HCT116 (cell line): ENCODE results near the gene GRAMD4. TPM values are rescaled to one million over a fixed set of nuclear protein-coding genes. Genes with fewer than 3 reads are reported as not detected.

Experiments
- ATAC-seq: fragments of 200-7000 bp; cut with Tn5 transposase; 2 replicates; pipeline ENCODE4 v1.9.1; 2020; ENCODE audit warnings: mild to moderate bottlenecking, moderate library complexity
- BruUV-seq: library from RNA; stranded (reverse); fragments of 400-500 nt; replicated peaks from 2 replicates; lab custom pipeline; 2021; lab: Mats Ljungman, UMichigan
- CTCF ChIA-PET: fragments of 300-600 bp; sonication (Branson Sonifier 250); formaldehyde crosslinking; loops from one replicate; lab custom pipeline; 2021; ENCODE audit warnings: antibody characterized with exemption; lab: Charles Lee
- POLR2A ChIA-PET: fragments of 300-600, 350-600 bp; sonication (Branson Sonifier 250); formaldehyde crosslinking; loops from one replicate; lab custom pipeline; 2021; ENCODE audit warnings: antibody characterized with exemption; lab: Charles Lee
- RAD21 ChIA-PET, 2 experiments: fragments of 300-600 bp; sonication (Branson Sonifier 250); formaldehyde crosslinking; loops; one replicate each; lab custom pipeline; 2023; ENCODE audit warnings: low total read pairs in 2 of 2; ENCODE audit not compliant: uncharacterized antibody in 2 of 2, unreplicated experiment in 2 of 2, low non-redundant PET in 1 of 2; lab: Charles Lee
- DNase-seq: peaks from one replicate; pipeline ENCODE4 v3.0.0-alpha.2; 2010; ENCODE audit warnings: low read depth, low spot score
- H2AFZ ChIP-seq: fragments of 200-600 bp; shearing (Covaris generic), sonication (generic); 2 replicates; pipeline ENCODE4 v1.6.1; 2017; ENCODE audit warnings: low read depth, mixed run types, mixed read lengths, antibody characterized with exemption, low read length; ENCODE audit not compliant: poor library complexity, severe bottlenecking
- H3K27ac ChIP-seq: 2 replicates; pipeline ENCODE4 v1.5.1; 2012; ENCODE audit warnings: low read depth, low read length
- H3K27me3 ChIP-seq: fragments of 200-600 bp; sonication (generic); 2 replicates; pipeline ENCODE4 v1.6.1; 2016; ENCODE audit warnings: mixed run types, low read length, mixed read lengths; ENCODE audit not compliant: insufficient read depth
- H3K36me3 ChIP-seq, 2 experiments: fragments of 200-500 bp in 1 of 2; fragments of 200-600 bp in 1 of 2; sonication (Bioruptor generic) in 1 of 2; sonication (generic) in 1 of 2; 2 replicates each; pipeline versions ENCODE4 v1.5.1 to v1.6.1; 2014 to 2016; ENCODE audit warnings: low read length in 2 of 2, inconsistent platforms in 1 of 2, mixed read lengths in 1 of 2, mixed run types in 1 of 2; ENCODE audit not compliant: insufficient read depth in 2 of 2, control insufficient read depth in 1 of 2
- H3K4me1 ChIP-seq, 2 experiments: fragments of 200-600 bp in 1 of 2; sonication (generic) in 1 of 2; 2 replicates each; pipeline versions ENCODE4 v1.5.1 to v1.6.1; 2012 to 2017; ENCODE audit warnings: low read length in 2 of 2, inconsistent platforms in 1 of 2, mild to moderate bottlenecking in 1 of 2, mixed read lengths in 1 of 2, mixed run types in 1 of 2, moderate library complexity in 1 of 2; ENCODE audit not compliant: insufficient read depth in 2 of 2, control insufficient read depth in 1 of 2
- H3K4me2 ChIP-seq: fragments of 200-600 bp; sonication (generic); 2 replicates; pipeline ENCODE4 v1.6.1; 2017; ENCODE audit warnings: mixed run types, low read length, mixed read lengths
- H3K4me3 ChIP-seq, 2 experiments: fragments of 200-600 bp in 1 of 2; sonication (generic) in 1 of 2; replicated peaks in 1 of 2; 2 replicates each; pipeline ENCODE4 v1.5.1; 2011 to 2016; ENCODE audit warnings: low read length in 2 of 2, control low read depth in 1 of 2, low read depth in 1 of 2, mild to moderate bottlenecking in 1 of 2, mixed read lengths in 1 of 2, mixed run types in 1 of 2
- H3K79me2 ChIP-seq: fragments of 200-600 bp; sonication (generic); 2 replicates; pipeline ENCODE4 v1.6.1; 2017; ENCODE audit warnings: mild to moderate bottlenecking, mixed run types, low read length, moderate library complexity, mixed read lengths; ENCODE audit not compliant: insufficient read depth
- H3K9ac ChIP-seq: fragments of 200-600 bp; sonication (generic); 2 replicates; pipeline ENCODE4 v1.6.1; 2016; ENCODE audit warnings: low read length, mixed read lengths
- H3K9me2 ChIP-seq: fragments of 200-600 bp; sonication (generic), shearing (Covaris generic); 2 replicates; pipeline ENCODE4 v1.6.1; 2017; ENCODE audit warnings: mixed run types, mild to moderate bottlenecking, moderate library complexity; ENCODE audit not compliant: insufficient read depth
- H3K9me3 ChIP-seq, 2 experiments: fragments of 200-500 bp in 1 of 2; fragments of 200-600 bp in 1 of 2; sonication (Bioruptor generic) in 1 of 2; sonication (generic) in 1 of 2; 2 replicates each; pipeline ENCODE4 v1.6.1; 2014 to 2017; ENCODE audit warnings: low read length in 2 of 2, mixed read lengths in 2 of 2, inconsistent platforms in 1 of 2, low read depth in 1 of 2, mild to moderate bottlenecking in 1 of 2, mixed run types in 1 of 2, moderate library complexity in 1 of 2; ENCODE audit not compliant: control insufficient read depth in 1 of 2, insufficient read depth in 1 of 2
- H4K20me1 ChIP-seq: fragments of 200-600 bp; sonication (generic), shearing (Covaris generic); 2 replicates; pipeline ENCODE4 v1.6.1; 2017; ENCODE audit warnings: mixed run types, mild to moderate bottlenecking, moderate library complexity; ENCODE audit not compliant: insufficient read depth
- EGR1 ChIP-seq: IDR thresholded peaks from 2 replicates; pipeline ENCODE4 v1.6.1; 2012; ENCODE audit warnings: low read depth
- JUND ChIP-seq: IDR thresholded peaks from 2 replicates; pipeline ENCODE4 v1.6.1; 2012
- RAD21 ChIP-seq: IDR thresholded peaks from 2 replicates; pipeline ENCODE4 v1.6.1; 2012; ENCODE audit warnings: low read depth, mild to moderate bottlenecking
- REST ChIP-seq: IDR thresholded peaks from 2 replicates; pipeline ENCODE4 v1.6.1; 2012; ENCODE audit warnings: low read depth
- SIN3A ChIP-seq: IDR thresholded peaks from 2 replicates; pipeline ENCODE4 v1.6.1; 2012; ENCODE audit warnings: low read depth
- intact Hi-C: fragments of 100-400 bp; cut with micrococcal nuclease; formaldehyde crosslinking; loops from 2 replicates; pipeline ENCODE4 v1.10.0; 2022
- total RNA-seq: library from RNA; stranded (reverse); gene quantifications from one replicate; pipeline ENCODE4 v1.2.1, GENCODE V29; 2021; ENCODE audit not compliant: unreplicated experiment

GRAMD4 gene
- total RNA-seq, 1 experiment from 2014 or later, result 25.8 TPM

GRCh38 chr22:46632646-46633249 lies 12.6 kb downstream of the GRAMD4 start:
- POLR2A ChIA-PET, result no interaction called here

GRCh38 chr22:46633334-46633890 lies 13.2 kb downstream of the GRAMD4 start:
- H2AFZ ChIP-seq, result no peak overlapping the region
- H3K9me2 ChIP-seq, result no peaks in the 10 kb centered on the region
- no peak overlapping the region for H3K4me3 ChIP-seq
- RAD21 ChIA-PET, result no interaction called here
- no peak overlapping the region for H3K4me2 ChIP-seq
- intact Hi-C loops, result no loop called here
- no peaks in the 10 kb centered on the region for H3K79me2 ChIP-seq
- ATAC-seq (no peak), DNase-seq (no peak)
- H3K36me3 ChIP-seq, result no peaks in the 10 kb centered on the region
- no TSS peak for BruUV-seq
- no peaks in the 10 kb centered on the region for H4K20me1 ChIP-seq
- H3K9ac ChIP-seq, result no peak overlapping the region
- peaks cover 12 to 21% of the 10 kb centered on the region in 2 experiments for H3K4me1 ChIP-seq
- H3K27ac ChIP-seq, result no peak overlapping the region
- no peaks in the 10 kb centered on the region for H3K27me3 ChIP-seq
- POLR2A ChIA-PET, result no interaction called here
- H3K9me3 ChIP-seq, result no peaks in the 10 kb centered on the region
- CTCF ChIA-PET, result no interaction called here
- TF ChIP-seq SIN3A (no peak), EGR1 (no peak), REST (no peak), RAD21 (no peak)

More at GRCh38 chr22:46632646-46633249, 12.6 kb downstream of the GRAMD4 start:
- intact Hi-C loops, result no loop called here
- DNase-seq (no peak), ATAC-seq (no peak)
- no peaks in the 10 kb centered on the region for H4K20me1 ChIP-seq
- no peaks in the 10 kb centered on the region for H3K9me2 ChIP-seq
- no peaks in the 10 kb centered on the region for H3K79me2 ChIP-seq
- no peak overlapping the region for H3K4me2 ChIP-seq
- no peak overlapping the region for H3K27ac ChIP-seq
- no peaks in the 10 kb centered on the region for H3K9me3 ChIP-seq
- no peaks in the 10 kb centered on the region for H3K36me3 ChIP-seq
- H3K27me3 ChIP-seq, result no peaks in the 10 kb centered on the region
- no TSS peak for BruUV-seq
- peaks cover 12 to 21% of the 10 kb centered on the region in 2 experiments for H3K4me1 ChIP-seq
- H2AFZ ChIP-seq, result no peak overlapping the region
- no peak overlapping the region for H3K4me3 ChIP-seq
- ChIA-PET RAD21 (no interaction called here), CTCF (no interaction called here)
- TF ChIP-seq JUND (no peak), RAD21 (no peak)
- TF ChIP-seq, all 23 proteins: peak for 0
- no peak overlapping the region for H3K9ac ChIP-seq
